ENCODE data around the gene PPP4C.
"Not testable (repeated sequence)": the region's sequence is repeated elsewhere in the genome, so short reads cannot be mapped to it uniquely, and the experiment has no call there.

Gene PPP4C

DNA sequence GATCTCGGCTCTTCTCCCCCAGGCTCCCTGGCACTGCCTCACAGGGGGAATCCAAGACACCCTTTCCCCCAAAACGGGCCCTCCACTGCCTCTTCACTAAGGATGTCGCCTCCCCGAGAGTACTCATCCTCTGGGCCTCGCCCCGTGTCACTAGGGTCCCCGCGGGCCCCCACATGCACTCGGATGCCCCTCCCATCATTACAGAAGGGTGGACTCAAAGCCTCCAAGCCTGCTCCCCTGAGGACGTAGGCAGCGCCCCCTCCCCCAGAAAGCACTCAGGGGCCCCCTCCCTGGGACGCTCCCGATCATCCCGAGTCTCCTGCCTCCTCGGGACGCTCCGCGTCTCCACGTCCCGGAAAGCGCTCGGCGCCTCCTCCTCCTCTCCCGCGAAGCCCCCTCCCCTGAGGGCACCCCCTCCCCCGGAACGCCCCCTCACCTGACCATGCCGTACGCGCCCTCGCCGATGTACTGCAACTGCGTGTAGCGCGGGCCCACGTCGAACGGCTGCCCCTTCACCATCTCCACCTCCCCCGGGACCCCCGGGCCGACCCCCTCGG is 46.9 kb downstream of the PPP4C start:
- no peak for DNase-seq (ENCODE audit: extremely low read depth, low read depth)
- TF ChIP-seq, protein P1, sequence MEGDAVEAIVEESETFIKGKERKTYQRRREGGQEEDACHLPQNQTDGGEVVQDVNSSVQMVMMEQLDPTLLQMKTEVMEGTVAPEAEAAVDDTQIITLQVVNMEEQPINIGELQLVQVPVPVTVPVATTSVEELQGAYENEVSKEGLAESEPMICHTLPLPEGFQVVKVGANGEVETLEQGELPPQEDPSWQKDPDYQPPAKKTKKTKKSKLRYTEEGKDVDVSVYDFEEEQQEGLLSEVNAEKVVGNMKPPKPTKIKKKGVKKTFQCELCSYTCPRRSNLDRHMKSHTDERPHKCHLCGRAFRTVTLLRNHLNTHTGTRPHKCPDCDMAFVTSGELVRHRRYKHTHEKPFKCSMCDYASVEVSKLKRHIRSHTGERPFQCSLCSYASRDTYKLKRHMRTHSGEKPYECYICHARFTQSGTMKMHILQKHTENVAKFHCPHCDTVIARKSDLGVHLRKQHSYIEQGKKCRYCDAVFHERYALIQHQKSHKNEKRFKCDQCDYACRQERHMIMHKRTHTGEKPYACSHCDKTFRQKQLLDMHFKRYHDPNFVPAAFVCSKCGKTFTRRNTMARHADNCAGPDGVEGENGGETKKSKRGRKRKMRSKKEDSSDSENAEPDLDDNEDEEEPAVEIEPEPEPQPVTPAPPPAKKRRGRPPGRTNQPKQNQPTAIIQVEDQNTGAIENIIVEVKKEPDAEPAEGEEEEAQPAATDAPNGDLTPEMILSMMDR (IDR thresholded peaks at IDR 0.05; ENCODE audit: low read depth, low read length) = no peak

DNA sequence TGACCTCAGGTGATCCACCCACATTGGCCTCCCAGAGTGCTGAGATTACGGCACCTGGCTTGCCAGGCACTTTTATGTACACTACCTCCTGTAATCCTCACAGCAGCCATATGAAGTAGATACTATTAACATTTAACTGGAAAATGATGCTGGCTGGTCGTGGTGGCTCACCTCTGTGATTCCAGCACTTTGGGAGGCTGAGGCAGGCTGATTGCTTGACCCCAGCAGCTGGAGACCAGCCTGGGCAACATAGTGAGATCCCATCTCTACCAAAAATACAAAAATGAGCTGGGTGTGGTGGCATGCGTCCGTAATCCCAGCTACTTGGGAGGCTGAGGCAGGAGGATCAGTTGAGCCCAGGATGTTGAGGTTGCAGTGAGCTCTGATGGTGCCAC is 49.2 kb downstream of the PPP4C start:
- no peak for DNase-seq (ENCODE audit: extremely low read depth, low read depth)
- TF ChIP-seq, protein P1 (IDR thresholded peaks at IDR 0.05; ENCODE audit: low read depth, low read length) = no peak

DNA sequence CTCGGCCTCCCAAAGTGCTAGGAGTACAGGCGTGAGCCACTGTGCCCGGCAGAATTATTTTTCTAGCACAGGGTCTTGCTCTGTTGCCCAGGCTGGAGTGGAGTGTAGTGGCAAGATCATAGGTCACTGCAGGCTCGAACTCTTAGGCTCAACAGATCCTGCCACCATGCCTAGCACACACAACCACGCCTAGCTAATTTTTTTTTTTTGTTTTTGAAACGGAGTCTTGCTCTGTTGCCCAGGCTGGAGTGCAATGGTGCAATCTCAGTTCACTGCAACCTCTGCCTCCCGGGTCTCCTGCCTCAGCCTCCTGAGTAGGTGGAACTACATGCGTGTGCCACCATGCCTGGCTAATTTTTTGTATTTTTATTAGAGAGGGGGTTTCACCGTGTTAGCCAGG is 49.9 kb downstream of the PPP4C start:
- not testable (repeated sequence) for DNase-seq (ENCODE audit: extremely low read depth, low read depth)

DNA sequence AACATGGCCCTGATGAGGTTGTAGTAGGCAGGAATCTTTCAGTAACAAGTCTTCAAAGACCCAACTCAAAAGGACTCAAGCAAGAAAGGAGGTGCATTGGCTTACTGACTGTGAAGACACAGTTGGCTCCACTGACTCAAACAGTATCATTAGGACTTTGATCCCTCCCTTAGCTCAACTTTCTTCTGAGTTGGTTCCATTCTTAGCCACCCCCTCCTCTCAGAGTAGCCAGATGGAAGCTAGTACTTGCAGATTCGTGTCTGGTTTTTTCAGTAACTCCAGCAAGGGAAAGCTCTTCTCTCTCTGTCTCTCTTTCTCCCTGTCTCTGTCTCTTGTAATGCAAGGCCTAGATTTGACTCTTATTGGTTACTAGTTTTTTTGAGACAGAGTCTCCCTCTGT is 52.2 kb downstream of the PPP4C start:
- no peak for DNase-seq (ENCODE audit: extremely low read depth, low read depth)
- TF ChIP-seq, protein P1 (IDR thresholded peaks at IDR 0.05; ENCODE audit: low read depth, low read length) = no peak

DNA sequence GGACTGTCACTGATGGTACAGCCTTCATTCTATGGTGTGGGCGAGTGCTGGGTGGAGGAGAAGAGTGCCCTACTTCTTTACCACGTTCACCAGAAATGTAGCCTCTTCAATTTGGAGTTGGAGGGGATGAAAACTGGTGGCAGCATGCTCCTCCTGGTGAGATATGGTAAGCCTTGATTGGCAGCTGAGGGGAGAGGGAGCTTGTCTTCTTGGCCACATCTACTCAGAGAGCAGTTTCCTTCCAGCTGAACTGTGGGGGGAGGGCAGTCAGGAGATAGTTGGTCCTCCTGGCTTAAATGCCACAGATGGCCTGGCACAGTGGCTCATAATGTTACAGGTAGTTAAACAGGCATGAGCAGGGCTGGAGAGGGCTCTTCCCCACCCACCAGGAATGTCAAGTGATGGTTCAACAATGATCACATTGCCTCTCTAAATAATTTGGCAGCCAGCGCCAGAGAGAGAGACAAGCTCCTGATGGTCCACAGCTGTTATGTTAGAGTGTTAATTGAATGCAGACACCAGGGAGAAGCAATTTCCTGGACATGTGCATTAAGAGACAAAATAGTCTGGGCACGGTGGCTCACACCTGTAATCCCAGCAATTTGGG is 56.2 kb downstream of the PPP4C start:
- DNase-seq (ENCODE audit: extremely low read depth, low read depth) = no peak

DNA sequence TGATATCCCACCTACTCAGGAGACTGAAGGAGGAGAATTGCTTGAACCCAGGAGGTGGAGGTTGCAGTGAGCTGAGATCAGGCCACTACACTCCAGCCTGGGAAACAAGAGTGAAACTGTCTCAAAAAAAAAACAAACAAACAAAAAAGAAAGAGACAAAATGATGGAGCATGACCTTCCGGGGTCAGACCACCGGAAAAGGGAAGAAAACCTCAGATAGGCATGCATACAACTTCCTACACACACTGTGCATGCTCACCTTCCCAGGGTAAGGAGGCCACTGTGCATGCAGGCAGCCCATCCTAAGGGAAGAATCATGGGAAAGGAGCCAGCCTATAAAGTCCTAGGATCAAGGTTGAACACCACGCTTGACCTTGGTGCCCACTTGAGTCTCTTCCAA is 56.8 kb downstream of the PPP4C start:
- DNase-seq (ENCODE audit: extremely low read depth, low read depth) = no peak

More for the DNA sequence above, 56.2 kb downstream of the PPP4C start:
- TF ChIP-seq, protein P1 (IDR thresholded peaks at IDR 0.05; ENCODE audit: low read depth, low read length) = no peak

More for the DNA sequence above, 56.8 kb downstream of the PPP4C start:
- TF ChIP-seq, protein P1 (IDR thresholded peaks at IDR 0.05; ENCODE audit: low read depth, low read length) = no peak

Measured in AG09319 (cell line).